ENCODE measurements around the gene MAPKAP1.

MAPKAP1 gene

DNA sequence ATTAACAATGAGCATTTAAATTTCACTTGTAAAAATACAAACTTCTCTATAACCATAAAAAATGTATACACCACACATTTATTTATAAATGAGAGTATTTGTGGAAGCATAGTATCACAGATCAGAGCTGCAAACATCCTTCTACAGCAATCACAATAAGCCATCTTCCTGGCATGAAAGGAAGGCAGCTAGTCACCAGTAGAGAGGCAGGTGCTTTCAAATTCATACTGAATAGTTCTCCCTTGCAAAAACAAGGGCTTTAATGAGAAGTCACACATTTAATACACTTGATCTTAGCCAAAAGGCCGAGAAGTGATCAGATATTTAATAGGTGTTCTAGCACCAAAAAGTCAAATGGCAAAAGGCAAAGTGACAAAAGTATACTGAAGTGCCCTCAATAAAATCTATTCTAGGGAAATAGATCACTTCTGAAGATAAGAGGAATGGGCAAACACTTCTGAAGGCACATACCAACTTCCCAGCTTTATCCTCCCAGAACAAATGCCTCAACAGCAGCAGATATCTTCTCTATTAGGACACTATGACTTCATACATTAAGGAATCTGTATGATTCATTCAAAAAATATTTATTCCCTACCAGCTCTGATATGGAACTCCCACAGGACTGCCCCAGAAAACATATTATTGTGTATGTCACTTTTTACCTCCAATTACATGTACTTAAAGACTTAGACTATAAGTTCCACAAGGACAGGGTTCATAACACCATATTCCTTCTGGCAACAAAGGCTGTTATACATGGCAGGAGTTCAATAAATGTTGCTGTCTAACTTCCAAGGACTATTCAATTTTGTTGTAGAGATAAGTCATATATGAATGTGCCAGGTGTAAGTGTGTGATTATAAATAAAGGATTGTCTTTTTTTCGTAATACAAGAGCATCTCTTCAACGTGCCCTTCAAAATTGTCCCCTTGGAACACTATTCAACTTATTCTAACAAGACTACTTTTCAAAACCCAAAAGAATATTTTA is 31.7 kb downstream of the MAPKAP1 start:
- no peak overlapping the region for H3K27ac ChIP-seq
- peaks cover 9% of the 10 kb centered on the region for H3K36me3 ChIP-seq
- H3K4me1 ChIP-seq (ENCODE audit: control insufficient read depth in 1 of 2, insufficient read depth in 1 of 2, low read depth in 1 of 2, low read length in 1 of 2), result no peaks in the 10 kb centered on the region
- no peaks in the 10 kb centered on the region for H3K9me3 ChIP-seq
- no peaks in the 10 kb centered on the region for H3K27me3 ChIP-seq
- H3K4me3 ChIP-seq (ENCODE audit: low read depth in 1 of 2, low read length in 1 of 2), result no peak overlapping the region
- TF ChIP-seq, protein P1, sequence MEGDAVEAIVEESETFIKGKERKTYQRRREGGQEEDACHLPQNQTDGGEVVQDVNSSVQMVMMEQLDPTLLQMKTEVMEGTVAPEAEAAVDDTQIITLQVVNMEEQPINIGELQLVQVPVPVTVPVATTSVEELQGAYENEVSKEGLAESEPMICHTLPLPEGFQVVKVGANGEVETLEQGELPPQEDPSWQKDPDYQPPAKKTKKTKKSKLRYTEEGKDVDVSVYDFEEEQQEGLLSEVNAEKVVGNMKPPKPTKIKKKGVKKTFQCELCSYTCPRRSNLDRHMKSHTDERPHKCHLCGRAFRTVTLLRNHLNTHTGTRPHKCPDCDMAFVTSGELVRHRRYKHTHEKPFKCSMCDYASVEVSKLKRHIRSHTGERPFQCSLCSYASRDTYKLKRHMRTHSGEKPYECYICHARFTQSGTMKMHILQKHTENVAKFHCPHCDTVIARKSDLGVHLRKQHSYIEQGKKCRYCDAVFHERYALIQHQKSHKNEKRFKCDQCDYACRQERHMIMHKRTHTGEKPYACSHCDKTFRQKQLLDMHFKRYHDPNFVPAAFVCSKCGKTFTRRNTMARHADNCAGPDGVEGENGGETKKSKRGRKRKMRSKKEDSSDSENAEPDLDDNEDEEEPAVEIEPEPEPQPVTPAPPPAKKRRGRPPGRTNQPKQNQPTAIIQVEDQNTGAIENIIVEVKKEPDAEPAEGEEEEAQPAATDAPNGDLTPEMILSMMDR (IDR thresholded peaks at IDR 0.05), result no peak

- H3K4me1 ChIP-seq (ENCODE audit: control insufficient read depth in 1 of 2, insufficient read depth in 1 of 2, low read depth in 1 of 2, low read length in 1 of 2), result no peaks in the 10 kb centered on the region
- H3K27me3 ChIP-seq, result no peaks in the 10 kb centered on the region
- TF ChIP-seq, protein P1 (IDR thresholded peaks at IDR 0.05), result no peak
- no peaks in the 10 kb centered on the region for H3K9me3 ChIP-seq
- no peak overlapping the region for H3K27ac ChIP-seq
- no peak overlapping the region for H3K4me3 ChIP-seq (ENCODE audit: low read depth in 1 of 2, low read length in 1 of 2)
- peaks cover 17% of the 10 kb centered on the region for H3K36me3 ChIP-seq
Observed at GRCh38 chr9:125672876-125673275, 34.1 kb downstream of the MAPKAP1 start.

DNA sequence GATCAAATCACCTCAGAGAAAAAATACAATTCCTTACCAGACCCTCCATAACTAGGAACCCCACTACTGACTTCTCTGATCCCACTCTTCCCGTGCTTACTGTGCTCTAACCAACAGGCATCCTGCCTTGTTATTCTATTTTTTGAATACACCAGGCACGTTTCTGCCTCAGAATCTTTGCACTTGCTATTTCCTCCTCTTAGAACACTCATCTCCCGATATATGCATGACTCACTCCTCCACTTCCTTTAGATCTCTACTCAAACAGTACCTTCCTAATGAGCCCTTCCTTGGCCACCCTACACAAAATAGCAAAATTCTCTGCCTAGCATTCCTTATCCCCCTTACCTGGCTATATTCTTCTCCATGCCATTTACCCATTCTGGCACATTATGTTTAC is 43.9 kb downstream of the MAPKAP1 start:
- Histone ChIP-seq H3K36me3 (peaks cover 13% of the 10 kb centered on the region), H3K27ac (no peak overlapping the region), H3K4me3 (ENCODE audit: low read depth in 1 of 2, low read length in 1 of 2) (no peak overlapping the region), H3K4me1 (ENCODE audit: control insufficient read depth in 1 of 2, insufficient read depth in 1 of 2, low read depth in 1 of 2, low read length in 1 of 2) (no peaks in the 10 kb centered on the region), H3K9me3 (no peaks in the 10 kb centered on the region), H3K27me3 (no peaks in the 10 kb centered on the region)
- TF ChIP-seq, protein P1 (IDR thresholded peaks at IDR 0.05), result no peak

- Histone ChIP-seq H3K27me3 (no peaks in the 10 kb centered on the region), H3K27ac (no peak overlapping the region), H3K9me3 (no peaks in the 10 kb centered on the region), H3K36me3 (peaks cover 11% of the 10 kb centered on the region), H3K4me3 (ENCODE audit: low read depth in 1 of 2, low read length in 1 of 2) (no peak overlapping the region), H3K4me1 (ENCODE audit: control insufficient read depth in 1 of 2, insufficient read depth in 1 of 2, low read depth in 1 of 2, low read length in 1 of 2) (no peaks in the 10 kb centered on the region)
- TF ChIP-seq, protein P1 (IDR thresholded peaks at IDR 0.05), result no peak
Observed at GRCh38 chr9:125660557-125660956, 46.5 kb downstream of the MAPKAP1 start.

DNA sequence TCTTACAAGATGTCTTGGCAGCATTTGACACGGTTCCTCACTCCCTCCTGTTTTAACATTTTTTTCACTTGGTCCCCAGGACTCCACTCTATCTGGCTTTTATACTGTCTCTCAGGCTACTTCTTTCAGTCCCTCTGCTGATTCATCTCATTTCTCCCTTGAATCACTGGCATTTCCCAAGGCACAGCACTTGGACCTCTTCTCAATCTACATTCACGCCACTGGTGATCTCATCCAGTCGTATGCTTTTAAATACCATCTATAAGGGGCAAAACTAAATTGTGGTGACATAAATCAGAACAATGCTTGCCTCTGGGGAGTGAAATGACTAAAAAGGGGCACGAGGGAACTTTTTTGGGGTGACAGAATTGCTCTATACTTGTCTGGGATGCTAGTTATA is 47.1 kb downstream of the MAPKAP1 start:
- Histone ChIP-seq H3K4me1 (ENCODE audit: control insufficient read depth in 1 of 2, insufficient read depth in 1 of 2, low read depth in 1 of 2, low read length in 1 of 2) (no peaks in the 10 kb centered on the region), H3K9me3 (no peaks in the 10 kb centered on the region), H3K36me3 (peaks cover 12% of the 10 kb centered on the region), H3K27ac (no peak overlapping the region), H3K4me3 (ENCODE audit: low read depth in 1 of 2, low read length in 1 of 2) (no peak overlapping the region), H3K27me3 (no peaks in the 10 kb centered on the region)
- TF ChIP-seq, protein P1 (IDR thresholded peaks at IDR 0.05), result no peak
